CD4-positive, CD25-positive, alpha-beta regulatory T cell (primary cell): ENCODE results near the gene PIH1D2. TPM values are rescaled to one million over a fixed set of nuclear protein-coding genes. Genes with fewer than 3 reads are reported as not detected.
"Not testable (repeated sequence)": the region's sequence is repeated elsewhere in the genome, so short reads cannot be mapped to it uniquely, and the experiment has no call there.

Experiments used
- ATAC-seq, 2 donors: fragments of 150-1000 bp; cut with Tn5 transposase; one replicate each; pipeline ENCODE4 v1.10.0; 2021; ENCODE audit warnings: low read depth in 2 of 2, moderate number of reproducible peaks in 2 of 2, moderate library complexity in 1 of 2
- DNase-seq, 3 donors: peaks; one replicate each; pipeline versions ENCODE4 v3.0.0 to v3.0.0-alpha.2; 2012 to 2022; ENCODE audit warnings: mixed read lengths in 1 of 3
- H3K27ac ChIP-seq: one replicate; pipeline ENCODE4 v1.7.0; 2013; ENCODE audit warnings: mild to moderate bottlenecking, low read length; ENCODE audit not compliant: insufficient read depth, poor library complexity, severe bottlenecking
- H3K27me3 ChIP-seq: one replicate; pipeline ENCODE4 v1.7.0; 2013; ENCODE audit warnings: low read length; ENCODE audit not compliant: control insufficient read depth, insufficient read depth
- H3K36me3 ChIP-seq: one replicate; pipeline ENCODE4 v1.7.0; 2013; ENCODE audit warnings: mild to moderate bottlenecking, low read length, moderate library complexity; ENCODE audit not compliant: control insufficient read depth, insufficient read depth
- H3K4me1 ChIP-seq: 2 replicates; pipeline ENCODE4 v1.7.0; 2013; ENCODE audit warnings: mild to moderate bottlenecking, low read length; ENCODE audit not compliant: insufficient read depth, control insufficient read depth, poor library complexity, severe bottlenecking
- H3K4me3 ChIP-seq: one replicate; pipeline ENCODE4 v1.7.0; 2013; ENCODE audit warnings: low read depth, mild to moderate bottlenecking, low read length, moderate library complexity
- H3K9me3 ChIP-seq, 2 experiments: 1 replicate in 1 of 2; 2 replicates in 1 of 2; pipeline ENCODE4 v1.7.0; 2013; ENCODE audit warnings: low read length in 2 of 2, mild to moderate bottlenecking in 1 of 2, moderate library complexity in 1 of 2; ENCODE audit not compliant: control insufficient read depth in 2 of 2
- H3K27ac Mint-ChIP-seq, 3 donors: one replicate each; pipeline ENCODE4 v1.8.0; 2020 to 2022; ENCODE audit warnings: mild to moderate bottlenecking in 3 of 3, mixed read lengths in 3 of 3, moderate library complexity in 2 of 3
- H3K27me3 Mint-ChIP-seq: one replicate; pipeline ENCODE4 v1.8.0; 2022; ENCODE audit warnings: mild to moderate bottlenecking, mixed read lengths
- H3K36me3 Mint-ChIP-seq: one replicate; pipeline ENCODE4 v1.8.0; 2020; ENCODE audit warnings: mixed read lengths
- H3K4me1 Mint-ChIP-seq, 4 donors: one replicate each; pipeline ENCODE4 v1.8.0; 2020 to 2022; ENCODE audit warnings: mixed read lengths in 4 of 4, mild to moderate bottlenecking in 1 of 4
- H3K4me3 Mint-ChIP-seq, 4 donors: one replicate each; pipeline ENCODE4 v1.8.0; 2020 to 2022; ENCODE audit warnings: mild to moderate bottlenecking in 4 of 4, mixed read lengths in 4 of 4, moderate library complexity in 3 of 4
- H3K9me3 Mint-ChIP-seq, 7 donors: one replicate each; pipeline ENCODE4 v1.8.0; 2020 to 2022; ENCODE audit warnings: mixed read lengths in 7 of 7, mild to moderate bottlenecking in 3 of 7, moderate library complexity in 2 of 7
- polyA plus RNA-seq, 4 donors: library from polyadenylated mRNA; unstranded; fragments of 300-500 nt; fragmentation: Illumina TruSeq; gene quantifications; one replicate each; pipeline ENCODE4 v1.2.3, GENCODE V29; 2021
- total RNA-seq: library from RNA; stranded (reverse); gene quantifications from one replicate; pipeline ENCODE4 v1.2.3, GENCODE V29; 2022

The PIH1D2 gene
- total and polyA plus RNA-seq, 5 donors from 2014 or later: 0.47 TPM; not detected in 4

- Mint-ChIP-seq H3K27me3 (no peaks in the 10 kb centered on the region), H3K36me3 (peaks cover 49% of the 10 kb centered on the region), H3K27ac (peak overlapping the region in 1 of 3 donors; percentile 35), H3K4me3 (no peak overlapping the region), H3K9me3 (no peaks in the 10 kb centered on the region), H3K4me1 (peaks cover 4 to 10% (median 8%) of the 10 kb centered on the region in 4 donors)
- ATAC-seq: no peak
- no peaks in the 10 kb centered on the region for H3K27me3 ChIP-seq
- H3K9me3 ChIP-seq: no peaks in the 10 kb centered on the region
- no peak overlapping the region for H3K4me3 ChIP-seq
- H3K27ac ChIP-seq: no peak overlapping the region
- H3K4me1 ChIP-seq: no peaks in the 10 kb centered on the region
- no peak for DNase-seq
- peaks cover 54% of the 10 kb centered on the region for H3K36me3 ChIP-seq
Observed at GRCh38 chr11:112033902-112034301, 39.9 kb downstream of the PIH1D2 start.

GRCh38 chr11:112029460-112029859 is 44.4 kb downstream of the PIH1D2 start:
- H3K27me3 ChIP-seq: no peaks in the 10 kb centered on the region
- no peak for DNase-seq
- Mint-ChIP-seq H3K4me1 (peaks cover 13 to 26% (median 15%) of the 10 kb centered on the region in 4 donors), H3K4me3 (peak overlapping the region in 2 of 4 donors; percentile 74 to 81), H3K27me3 (no peaks in the 10 kb centered on the region), H3K27ac (peak overlapping the region in 1 of 3 donors; percentile 56), H3K36me3 (peaks cover 40% of the 10 kb centered on the region), H3K9me3 (no peaks in the 10 kb centered on the region)
- no peak overlapping the region for H3K27ac ChIP-seq
- no peak overlapping the region for H3K4me3 ChIP-seq
- ATAC-seq: no peak
- H3K9me3 ChIP-seq: no peaks in the 10 kb centered on the region
- peaks cover 40% of the 10 kb centered on the region for H3K36me3 ChIP-seq
- H3K4me1 ChIP-seq: peaks cover 13% of the 10 kb centered on the region

- DNase-seq, H3K4me3 ChIP-seq, H3K4me3 Mint-ChIP-seq, H3K27me3 Mint-ChIP-seq, ATAC-seq, H3K9me3 Mint-ChIP-seq, H3K27ac ChIP-seq, H3K27me3 ChIP-seq, H3K27ac Mint-ChIP-seq, H3K9me3 ChIP-seq: not testable (repeated sequence)
- Histone ChIP-seq H3K36me3 (peaks cover 29% of the 10 kb centered on the region), H3K4me1 (peaks cover 21% of the 10 kb centered on the region)
- peaks cover 10 to 33% (median 24%) of the 10 kb centered on the region in 4 donors for H3K4me1 Mint-ChIP-seq
- H3K36me3 Mint-ChIP-seq: peaks cover 25% of the 10 kb centered on the region
Observed at GRCh38 chr11:112026784-112027410, 46.9 kb downstream of the PIH1D2 start.

GRCh38 chr11:112025707-112026106 is 48.1 kb downstream of the PIH1D2 start:
- peaks cover 21% of the 10 kb centered on the region for H3K4me1 ChIP-seq
- H3K27ac ChIP-seq: peak overlapping the region; percentile 75
- H3K36me3 Mint-ChIP-seq: peaks cover 21% of the 10 kb centered on the region
- no peaks in the 10 kb centered on the region for H3K9me3 ChIP-seq
- ATAC-seq (no peak), DNase-seq (no peak)
- peak overlapping the region; percentile 84 for H3K4me3 ChIP-seq
- H3K4me3 Mint-ChIP-seq: peak overlapping the region; percentile 99 to 100 (median 100)
- peaks cover 10 to 33% (median 24%) of the 10 kb centered on the region in 4 donors for H3K4me1 Mint-ChIP-seq
- H3K9me3 Mint-ChIP-seq: no peaks in the 10 kb centered on the region
- no peaks in the 10 kb centered on the region for H3K27me3 ChIP-seq
- H3K27me3 Mint-ChIP-seq: no peaks in the 10 kb centered on the region
- H3K27ac Mint-ChIP-seq: peak overlapping the region; percentile 94 to 99 (median 97)
- peaks cover 23% of the 10 kb centered on the region for H3K36me3 ChIP-seq

GRCh38 chr11:112024773-112025678 is 48.8 kb downstream of the PIH1D2 start, which contains the start of gene DLAT:
DLAT (plus strand) TSS chr11:112025408; CDS start chr11:112025473, 65 bp downstream.
- H3K27me3 ChIP-seq: no peaks in the 10 kb centered on the region
- H3K4me3 ChIP-seq: peak within 1 kb of the TSS; percentile 84
- H3K36me3 Mint-ChIP-seq: peaks cover 17% of the 10 kb centered on the region
- no peaks in the 10 kb centered on the region for H3K9me3 Mint-ChIP-seq
- H3K27ac Mint-ChIP-seq: peak within 1 kb of the TSS; percentile 94 to 99 (median 97)
- peaks cover 16% of the 10 kb centered on the region for H3K36me3 ChIP-seq
- no peaks in the 10 kb centered on the region for H3K9me3 ChIP-seq
- H3K27ac ChIP-seq: peak within 1 kb of the TSS; percentile 75
- ATAC-seq (peak; percentile 89), DNase-seq (peak; percentile 74 to 93 (median 86))
- H3K27me3 Mint-ChIP-seq: no peaks in the 10 kb centered on the region
- peaks cover 10 to 29% (median 22%) of the 10 kb centered on the region in 4 donors for H3K4me1 Mint-ChIP-seq
- peak within 1 kb of the TSS; percentile 99 to 100 (median 100) for H3K4me3 Mint-ChIP-seq
- H3K4me1 ChIP-seq: peaks cover 21% of the 10 kb centered on the region

- peak in 2 of 3 donors; percentile 19 to 54 for DNase-seq
Observed at GRCh38 chr11:112024178-112024772, 49.5 kb downstream of the PIH1D2 start.

GRCh38 chr11:112023104-112023503 is 50.7 kb downstream of the PIH1D2 start:
- H3K9me3 ChIP-seq: no peaks in the 10 kb centered on the region
- H3K4me3 ChIP-seq: no peak overlapping the region
- Mint-ChIP-seq H3K9me3 (no peaks in the 10 kb centered on the region), H3K36me3 (no peaks in the 10 kb centered on the region), H3K4me1 (peaks cover 10 to 22% (median 15%) of the 10 kb centered on the region in 4 donors), H3K4me3 (peak overlapping the region; percentile 19 to 87 (median 52)), H3K27ac (peak overlapping the region in 1 of 3 donors; percentile 56), H3K27me3 (no peaks in the 10 kb centered on the region)
- DNase-seq (no peak), ATAC-seq (no peak)
- H3K36me3 ChIP-seq: no peaks in the 10 kb centered on the region
- H3K27ac ChIP-seq: peak overlapping the region; percentile 23
- no peaks in the 10 kb centered on the region for H3K27me3 ChIP-seq
- H3K4me1 ChIP-seq: peaks cover 21% of the 10 kb centered on the region

More at GRCh38 chr11:112024178-112024772, 49.5 kb downstream of the PIH1D2 start:
- ATAC-seq: peak in 1 of 2 donors; percentile 29
- H3K27ac ChIP-seq: peak overlapping the region; percentile 75
- no peaks in the 10 kb centered on the region for H3K9me3 ChIP-seq
- peaks cover 10% of the 10 kb centered on the region for H3K36me3 ChIP-seq
- peaks cover 21% of the 10 kb centered on the region for H3K4me1 ChIP-seq
- Mint-ChIP-seq H3K27me3 (no peaks in the 10 kb centered on the region), H3K36me3 (peaks cover 9% of the 10 kb centered on the region), H3K4me1 (peaks cover 10 to 27% (median 21%) of the 10 kb centered on the region in 4 donors), H3K9me3 (no peaks in the 10 kb centered on the region), H3K27ac (peak overlapping the region; percentile 94 to 99 (median 97)), H3K4me3 (peak overlapping the region; percentile 99 to 100 (median 100))
- H3K27me3 ChIP-seq: no peaks in the 10 kb centered on the region
- H3K4me3 ChIP-seq: peak overlapping the region; percentile 84
